HG03097 (cell line): ENCODE data around the gene TNNI3K.
"Not testable (repeated sequence)": the region's sequence is repeated elsewhere in the genome, so short reads cannot be mapped to it uniquely, and the experiment has no call there.

Experiments used
- ATAC-seq: cut with Tn5 transposase; IDR thresholded peaks from one replicate; pipeline ENCODE4 v1.9.1; 2021; ENCODE audit not compliant: unreplicated experiment, low FRiP score

TNNI3K gene, protein sequence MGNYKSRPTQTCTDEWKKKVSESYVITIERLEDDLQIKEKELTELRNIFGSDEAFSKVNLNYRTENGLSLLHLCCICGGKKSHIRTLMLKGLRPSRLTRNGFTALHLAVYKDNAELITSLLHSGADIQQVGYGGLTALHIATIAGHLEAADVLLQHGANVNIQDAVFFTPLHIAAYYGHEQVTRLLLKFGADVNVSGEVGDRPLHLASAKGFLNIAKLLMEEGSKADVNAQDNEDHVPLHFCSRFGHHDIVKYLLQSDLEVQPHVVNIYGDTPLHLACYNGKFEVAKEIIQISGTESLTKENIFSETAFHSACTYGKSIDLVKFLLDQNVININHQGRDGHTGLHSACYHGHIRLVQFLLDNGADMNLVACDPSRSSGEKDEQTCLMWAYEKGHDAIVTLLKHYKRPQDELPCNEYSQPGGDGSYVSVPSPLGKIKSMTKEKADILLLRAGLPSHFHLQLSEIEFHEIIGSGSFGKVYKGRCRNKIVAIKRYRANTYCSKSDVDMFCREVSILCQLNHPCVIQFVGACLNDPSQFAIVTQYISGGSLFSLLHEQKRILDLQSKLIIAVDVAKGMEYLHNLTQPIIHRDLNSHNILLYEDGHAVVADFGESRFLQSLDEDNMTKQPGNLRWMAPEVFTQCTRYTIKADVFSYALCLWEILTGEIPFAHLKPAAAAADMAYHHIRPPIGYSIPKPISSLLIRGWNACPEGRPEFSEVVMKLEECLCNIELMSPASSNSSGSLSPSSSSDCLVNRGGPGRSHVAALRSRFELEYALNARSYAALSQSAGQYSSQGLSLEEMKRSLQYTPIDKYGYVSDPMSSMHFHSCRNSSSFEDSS

DNA sequence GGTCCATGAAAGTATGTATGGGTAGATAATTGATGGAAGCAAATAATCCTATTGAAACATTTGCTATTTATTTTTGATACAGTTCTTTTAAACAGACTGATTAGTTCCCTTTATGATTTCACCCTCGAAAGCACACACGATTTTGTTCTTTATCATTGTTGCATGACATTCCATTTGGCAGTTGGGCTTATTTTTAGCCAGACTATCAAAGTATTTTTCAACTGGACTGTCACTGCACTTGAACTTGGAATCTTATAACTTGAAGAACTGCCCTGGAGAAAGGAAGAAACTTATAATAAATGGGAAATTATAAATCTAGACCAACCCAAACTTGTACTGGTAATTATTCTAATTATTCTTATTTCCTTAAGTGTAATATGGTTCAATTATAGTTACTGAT lies at the start of gene TNNI3K:
TNNI3K (plus strand) TSS at position 235 of the 400 bp plus-strand sequence; CDS start at position 300, 65 bp downstream.
- no peak for ATAC-seq

DNA sequence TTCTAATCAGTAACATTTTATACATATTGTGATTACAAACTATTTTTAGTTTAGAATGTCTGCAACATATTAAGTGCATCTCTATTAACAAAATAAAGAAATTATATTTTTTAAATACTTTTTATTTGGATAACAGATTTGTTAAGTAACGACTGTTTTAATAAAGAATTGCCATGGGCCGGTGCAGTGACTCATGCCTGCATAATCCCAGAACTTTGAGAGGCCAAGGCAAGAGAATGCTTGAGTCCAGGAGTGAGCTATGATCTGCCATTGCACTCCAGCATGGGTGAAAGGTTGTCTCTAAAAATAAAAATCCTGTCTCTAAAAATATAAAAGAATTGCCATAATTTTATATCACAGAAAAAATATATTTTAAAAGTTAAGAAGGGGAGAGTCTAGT lies 41.3 kb upstream of the TNNI3K start:
- ATAC-seq = no peak

GRCh38 chr1:74195339-74195738 lies 39.8 kb upstream of the TNNI3K start:
- no peak for ATAC-seq

DNA sequence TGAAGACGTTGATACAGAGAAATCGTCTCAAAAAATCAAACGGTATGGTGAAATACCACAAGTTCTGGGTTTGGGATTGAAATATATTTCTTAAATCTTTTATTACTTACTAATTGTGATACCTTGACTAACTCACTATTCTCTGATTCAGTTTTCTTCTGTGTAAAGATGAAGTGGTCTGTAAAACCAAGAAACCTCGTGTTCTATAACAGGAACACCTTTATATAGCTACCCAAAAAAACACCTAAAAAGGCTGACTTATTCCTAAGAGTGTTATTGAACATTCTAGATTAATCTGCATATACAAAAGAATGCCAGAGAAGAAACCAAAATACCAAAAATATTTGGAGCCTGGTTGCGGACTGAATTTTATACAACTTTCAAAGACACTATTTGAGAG lies 37.9 kb upstream of the TNNI3K start:
- ATAC-seq = no peak

GRCh38 chr1:74197657-74198552 lies 37.3 kb upstream of the TNNI3K start, which contains the start of the genes FPGT and LRRIQ3:
Gene FPGT, plus strand, starts transcription at chr1:74198242. Its CDS starts 37 bp downstream, at chr1:74198279.
Gene LRRIQ3, minus strand, starts transcription at chr1:74198176. Its CDS starts 14,492 bp downstream, at chr1:74183684.
- peak; percentile 95 for ATAC-seq

- no peak for ATAC-seq
These were observed 35.7 kb upstream of the TNNI3K start for GRCh38 chr1:74199504-74199903.

GRCh38 chr1:74205266-74205665 lies 29.9 kb upstream of the TNNI3K start:
- ATAC-seq = no peak

DNA sequence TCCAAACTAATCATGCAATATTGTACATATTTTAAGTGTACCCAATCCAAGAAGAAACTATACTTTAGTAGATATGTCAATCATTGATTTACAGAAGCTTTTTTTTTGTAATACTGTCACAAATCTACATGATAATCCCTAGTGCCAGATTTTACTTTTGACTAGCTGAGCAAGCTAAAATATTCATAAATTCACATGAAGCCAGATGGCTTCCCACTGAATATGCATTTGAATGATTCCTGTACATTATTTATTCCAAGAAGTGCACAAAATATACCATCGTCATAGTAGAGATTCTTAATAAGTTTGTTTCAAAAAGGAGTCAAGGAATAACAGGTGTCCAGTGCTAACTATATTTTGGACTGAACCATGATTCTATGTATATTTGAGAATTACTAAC lies 20.0 kb upstream of the TNNI3K start:
- no peak for ATAC-seq

DNA sequence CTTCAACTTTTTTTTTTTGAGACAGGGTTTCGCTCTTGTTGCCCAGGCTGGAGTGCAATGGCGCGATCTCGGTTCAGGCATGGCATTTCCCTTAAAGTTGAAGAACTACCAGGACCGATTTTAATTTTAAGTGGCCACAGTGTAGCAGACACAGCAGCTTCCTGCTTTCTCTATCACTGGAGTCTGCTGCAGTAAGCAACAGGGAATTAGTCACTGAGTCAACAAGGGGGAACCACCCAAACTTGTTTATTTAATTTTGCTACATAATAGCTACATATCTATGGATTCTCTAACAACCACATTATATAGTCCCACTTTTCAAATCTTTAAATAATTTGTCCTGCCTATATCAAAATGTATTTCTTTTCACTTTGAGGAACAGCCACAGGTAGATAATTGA lies 12.5 kb upstream of the TNNI3K start:
- no peak for ATAC-seq

DNA sequence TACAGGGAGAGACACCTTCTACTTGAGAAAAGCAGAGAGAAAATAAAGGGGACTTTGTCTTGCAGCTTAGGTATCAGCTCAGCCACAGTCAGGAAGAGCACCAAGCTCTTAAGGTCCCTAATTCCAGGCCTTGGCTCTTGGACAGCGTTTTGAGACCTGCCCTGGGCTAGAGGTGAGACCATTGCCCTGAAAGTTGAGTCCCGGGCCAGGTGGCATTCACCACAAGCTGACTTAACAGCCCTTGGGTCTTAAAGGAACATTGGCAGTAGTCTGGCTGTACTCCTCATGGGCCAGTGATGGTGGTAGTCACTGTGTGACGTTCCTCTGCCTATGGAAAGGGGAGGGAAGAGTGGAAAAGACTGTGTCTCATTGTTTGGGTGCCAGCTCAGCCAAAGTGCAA lies 11.7 kb upstream of the TNNI3K start:
- no peak for ATAC-seq

- ATAC-seq = no peak
These were observed 1.3 kb downstream of the TNNI3K start for GRCh38 chr1:74236440-74236839.

- ATAC-seq = no peak
These were observed 1.8 kb downstream of the TNNI3K start for GRCh38 chr1:74237035-74237434.

GRCh38 chr1:74237787-74238186 lies 2.6 kb downstream of the TNNI3K start:
- no peak for ATAC-seq

- no peak for ATAC-seq
These were observed 10.1 kb downstream of the TNNI3K start for GRCh38 chr1:74245168-74245772.

- no peak for ATAC-seq
These were observed 11.1 kb downstream of the TNNI3K start for GRCh38 chr1:74246315-74246714.

DNA sequence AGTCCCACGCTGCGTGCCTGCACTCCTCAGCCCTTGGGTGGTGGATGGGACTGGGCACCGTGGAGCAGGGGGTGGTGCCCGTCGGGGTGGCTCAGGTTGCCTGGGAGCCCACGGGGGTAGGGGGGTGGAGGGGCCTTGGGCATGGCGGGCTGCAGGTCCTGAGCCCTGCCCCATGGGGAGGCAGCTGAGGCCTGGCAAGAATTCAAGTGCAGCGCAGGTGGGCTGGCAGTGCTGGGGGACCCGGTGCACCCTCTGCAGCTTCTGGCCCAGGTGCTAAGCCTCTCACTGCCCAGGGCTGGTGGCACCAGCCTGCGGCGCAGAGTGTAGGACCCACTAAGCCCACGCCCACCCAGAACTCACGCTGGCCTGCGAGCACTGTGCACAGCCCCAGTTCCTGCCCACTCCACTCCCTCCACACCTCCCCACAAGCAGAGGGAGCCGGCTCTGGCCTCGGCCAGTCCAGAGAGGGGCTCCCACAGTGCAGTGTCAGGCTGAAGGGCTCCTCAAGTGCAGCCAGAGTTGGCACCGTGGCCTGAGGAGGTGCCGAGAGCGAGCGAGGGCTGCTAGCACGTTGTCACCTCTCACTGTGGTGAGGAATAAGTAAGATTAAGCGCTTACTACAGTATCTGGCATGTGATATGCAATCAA lies 12.8 kb downstream of the TNNI3K start:
- no peak for ATAC-seq

- not testable (repeated sequence) for ATAC-seq
These were observed 18.1 kb downstream of the TNNI3K start for GRCh38 chr1:74253243-74253824.

DNA sequence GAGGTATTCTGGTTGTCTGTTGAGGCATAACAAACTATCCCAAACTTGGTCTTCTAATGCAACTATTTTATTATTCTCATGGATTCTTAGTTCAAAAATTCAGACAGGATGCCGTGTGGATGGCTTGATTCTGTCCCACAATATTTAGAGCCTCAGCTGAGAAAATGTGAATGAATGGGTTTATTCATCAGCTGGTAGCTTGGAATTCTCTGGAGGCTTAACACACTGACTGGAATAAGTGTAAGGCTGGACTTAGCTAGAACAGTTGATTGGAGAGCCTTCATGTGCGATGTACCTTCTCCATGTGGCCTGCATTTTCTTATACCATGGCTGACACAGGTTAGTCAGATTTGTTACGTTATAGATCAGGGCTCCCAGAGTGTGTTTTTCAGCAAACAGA lies 30.8 kb downstream of the TNNI3K start:
- ATAC-seq = no peak

GRCh38 chr1:74271503-74271902 lies 36.3 kb downstream of the TNNI3K start:
- ATAC-seq = no peak
